K562 (cell line): ENCODE results near the gene LRP2BP. TPM values are rescaled to one million over a fixed set of nuclear protein-coding genes. Genes with fewer than 3 reads are reported as not detected.

ENCODE experiments used
- ATAC-seq: fragments of 200-7000 bp; cut with Tn5 transposase; 3 replicates; pipeline ENCODE4 v1.9.1; 2020; ENCODE audit warnings: moderate library complexity
- BruUV-seq: library from RNA; stranded (reverse); fragments of 400-500 nt; replicated peaks from 2 replicates; lab custom pipeline; 2021; lab: Mats Ljungman, UMichigan
- CTCF ChIA-PET: fragments of 300-600 bp; formaldehyde crosslinking; extraction: SDS; loops from one replicate; lab custom pipeline; 2021; ENCODE audit warnings: low intra/inter-chr PET ratio; lab: Yijun Ruan, JAX
- POLR2A ChIA-PET: fragments of 300-600, 350-650 bp; sonication (Branson Sonifier 250); formaldehyde crosslinking; extraction: SDS; loops from one replicate; lab custom pipeline; 2021; ENCODE audit warnings: antibody characterized with exemption, inconsistent platforms; lab: Yijun Ruan, JAX
- DNase-seq, 4 experiments: peaks; one replicate each; pipeline versions ENCODE4 v3.0.0 to v3.0.0-alpha.2; 2011 to 2018; ENCODE audit warnings: low spot score in 3 of 4, mixed read lengths in 3 of 4; ENCODE audit errors: extremely low read depth in 1 of 4
- FAIRE-seq: peaks from 2 replicates; lab custom pipeline; 2011; peaks lifted over from hg19 to GRCh38; lab: Jason Lieb, UNC
- H2AFZ ChIP-seq: 2 replicates; pipeline ENCODE4 v1.6.0; 2011; ENCODE audit warnings: low read depth, low read length, control low read depth, inconsistent platforms
- H3K27ac ChIP-seq: fragments of 200-600 bp; 3 replicates; pipeline ENCODE4 v1.8.0; 2011; ENCODE audit warnings: low read depth, mild to moderate bottlenecking, control low read depth, inconsistent platforms, low read length, moderate library complexity, mixed read lengths; ENCODE audit errors: extremely low read depth
- H3K27me3 ChIP-seq, 2 experiments: fragments of 300-600 bp in 1 of 2; 2 replicates in 1 of 2; 3 replicates in 1 of 2; pipeline versions ENCODE4 v1.6.0 to v1.8.0; 2011; ENCODE audit warnings: inconsistent platforms in 2 of 2, low read length in 2 of 2, mild to moderate bottlenecking in 1 of 2, mixed read lengths in 1 of 2, moderate library complexity in 1 of 2; ENCODE audit not compliant: control insufficient read depth in 2 of 2, insufficient read depth in 2 of 2
- H3K36me3 ChIP-seq: fragments of 300-600 bp; 3 replicates; pipeline ENCODE4 v1.8.0; 2011; ENCODE audit warnings: mild to moderate bottlenecking, low read length, inconsistent platforms; ENCODE audit not compliant: control insufficient read depth, insufficient read depth
- H3K4me1 ChIP-seq, 2 experiments: fragments of 200-600 bp in 1 of 2; replicated peaks in 1 of 2; 2 replicates in 1 of 2; 3 replicates in 1 of 2; pipeline versions ENCODE4 v1.5.1 to v1.8.0; 2011; ENCODE audit warnings: inconsistent platforms in 2 of 2, low read length in 2 of 2, mild to moderate bottlenecking in 1 of 2, mixed read lengths in 1 of 2, moderate library complexity in 1 of 2; ENCODE audit not compliant: control insufficient read depth in 2 of 2, insufficient read depth in 2 of 2
- H3K4me2 ChIP-seq: 2 replicates; pipeline ENCODE4 v1.6.1; 2011; ENCODE audit warnings: low read length, control low read depth, inconsistent platforms, mixed read lengths; ENCODE audit not compliant: insufficient read depth
- H3K4me3 ChIP-seq: fragments of 200-600 bp; sonication (generic), shearing (Covaris generic); 2 replicates; pipeline ENCODE4 v1.5.1; 2016; ENCODE audit warnings: control low read depth, inconsistent platforms
- H3K79me2 ChIP-seq: fragments of 200-600 bp; 3 replicates; pipeline ENCODE4 v1.8.0; 2011; ENCODE audit warnings: low read length, inconsistent platforms; ENCODE audit not compliant: control insufficient read depth, insufficient read depth
- H3K9ac ChIP-seq, 2 experiments: 2 replicates each; pipeline versions ENCODE4 v1.6.0 to v1.6.1; 2011; ENCODE audit warnings: low read depth in 2 of 2, low read length in 2 of 2, control low read depth in 1 of 2, inconsistent platforms in 1 of 2, mild to moderate bottlenecking in 1 of 2, mixed read lengths in 1 of 2; ENCODE audit not compliant: insufficient read depth in 1 of 2
- H3K9me1 ChIP-seq: one replicate; pipeline ENCODE4 v1.6.0; 2011; ENCODE audit warnings: inconsistent platforms, mild to moderate bottlenecking, low read length, moderate library complexity; ENCODE audit not compliant: control insufficient read depth, insufficient read depth
- H3K9me3 ChIP-seq: replicated peaks from 2 replicates; pipeline ENCODE4 v1.5.1; 2011; ENCODE audit warnings: low read depth, low read length, inconsistent platforms; ENCODE audit not compliant: control insufficient read depth, insufficient read depth
- H4K20me1 ChIP-seq: replicated peaks from 2 replicates; pipeline ENCODE4 v1.6.1; 2011; ENCODE audit warnings: low read length, inconsistent platforms, mixed read lengths; ENCODE audit not compliant: control insufficient read depth, insufficient read depth
- BRF2 ChIP-seq: IDR thresholded peaks from 3 replicates; pipeline ENCODE4 v1.6.1; 2011; ENCODE audit warnings: borderline replicate concordance, mild to moderate bottlenecking; ENCODE audit not compliant: insufficient read length, insufficient read depth
- CSDE1 ChIP-seq, 2 experiments: fragments of 450-650 bp; IDR thresholded peaks; 2 replicates each; pipeline ENCODE4 v1.6.1; 2016; ENCODE audit warnings: mild to moderate bottlenecking in 1 of 2
- CTCFL ChIP-seq: IDR thresholded peaks from 2 replicates; pipeline ENCODE4 v1.6.1; 2011; ENCODE audit warnings: borderline replicate concordance, low read depth, mild to moderate bottlenecking, moderate library complexity, low read length; ENCODE audit not compliant: insufficient read depth, poor library complexity, severe bottlenecking
- FOXM1 ChIP-seq, 2 experiments: fragments of 450-650 bp in 1 of 2; sonication (generic) in 1 of 2; formaldehyde crosslinking in 1 of 2; IDR thresholded peaks; 2 replicates each; pipeline versions ENCODE4 v1.6.1 to v1.9.0; 2017 to 2022; ENCODE audit warnings: low read depth in 2 of 2, mild to moderate bottlenecking in 2 of 2, missing genetic modification reagents in 1 of 2, moderate library complexity in 1 of 2
- NFIX ChIP-seq: fragments of 250-450 bp; sonication (Bioruptor Pico); IDR thresholded peaks from 2 replicates; pipeline ENCODE4 v1.4.0; 2020; ENCODE audit warnings: low read depth, mild to moderate bottlenecking, moderate library complexity
- SLC30A9 ChIP-seq: fragments of 250-450 bp; sonication (Bioruptor Pico); IDR thresholded peaks from 2 replicates; pipeline ENCODE4 v1.8.0; 2022; ENCODE audit warnings: mild to moderate bottlenecking, moderate library complexity
- SMC3 ChIP-seq: conservative IDR thresholded peaks from 2 replicates; pipeline ENCODE4 v1.6.1; 2011; ENCODE audit warnings: low read depth, low read length, improper control_type of control experiment; ENCODE audit not compliant: insufficient read depth
- ZNF197 ChIP-seq: fragments of 200-800 bp; sonication (Bioruptor generic); IDR thresholded peaks from 2 replicates; pipeline ENCODE4 v1.6.1; 2016; ENCODE audit warnings: low read depth, missing genetic modification characterization, missing compliant biosample characterization
- ZNF232 ChIP-seq: sonication (generic); formaldehyde crosslinking; IDR thresholded peaks from 2 replicates; pipeline ENCODE4 v1.8.0; 2022; ENCODE audit warnings: mild to moderate bottlenecking, missing genetic modification reagents
- ZNF431 ChIP-seq: sonication (generic); formaldehyde crosslinking; IDR thresholded peaks from 2 replicates; pipeline ENCODE4 v1.8.0; 2022; ENCODE audit warnings: mild to moderate bottlenecking, missing genetic modification reagents
- ZNF561 ChIP-seq: fragments of 450-650 bp; formaldehyde crosslinking; conservative IDR thresholded peaks from 2 replicates; pipeline ENCODE4 v1.4.0; 2020; ENCODE audit warnings: mild to moderate bottlenecking, moderate library complexity
- ZNF589 ChIP-seq: fragments of 200-800 bp; sonication (Bioruptor generic); IDR thresholded peaks from 2 replicates; pipeline ENCODE4 v1.6.1; 2016; ENCODE audit warnings: low read depth, missing genetic modification characterization, missing compliant biosample characterization
- ZNF778 ChIP-seq: fragments of 450-650 bp; formaldehyde crosslinking; IDR thresholded peaks from 2 replicates; pipeline ENCODE4 v1.4.0; 2020; ENCODE audit warnings: mild to moderate bottlenecking, moderate library complexity
- WGBS: fragments of 100-300 bp; shearing (Covaris generic); methylation state at CpG from one replicate; pipeline ENCODE4 v1.1.6; 2016; ENCODE audit warnings: low coverage, mixed read lengths; ENCODE audit not compliant: insufficient coverage; ENCODE audit errors: missing lambda C conversion rate; 5-methylcytosine and 5-hydroxymethylcytosine counted together
- in situ Hi-C: fragments of 300-500 bp; cut with MboI; formaldehyde crosslinking; loops from 4 replicates; pipeline ENCODE4 v1.15.0; 2018; ENCODE audit warnings: inconsistent platforms, mixed read lengths
- intact Hi-C: fragments of 100-400 bp; cut with micrococcal nuclease; formaldehyde crosslinking; loops from 2 replicates; pipeline ENCODE4 v1.14.2; 2022
- polyA plus RNA-seq, 8 experiments: library from polyadenylated mRNA; depleted of rRNA in 4 of 8; stranded (reverse) in 5 of 8; unstranded in 3 of 8; fragments of >200 nt; fragmentation: Nextera tagmentation in 2 of 8; fragmentation: Illumina TruSeq in 1 of 8; extraction: Ambion mirVana in 2 of 8; extraction: Trizol in 1 of 8; gene quantifications; 2 replicates each; pipeline versions ENCODE4 v1.2.1 to v1.2.3, GENCODE V29; 2011 to 2014; ENCODE audit warnings: inconsistent platforms in 1 of 8, missing spikeins in 1 of 8
- total RNA-seq, 7 experiments: library from RNA; depleted of rRNA in 6 of 7; stranded (reverse); fragments of >200 nt in 6 of 7; fragmentation: Illumina TruSeq in 2 of 7; extraction: Trizol in 2 of 7; gene quantifications; 2 replicates each; pipeline versions ENCODE4 v1.2.1 to v1.2.3, GENCODE V29; 2011 to 2021; ENCODE audit warnings: low replicate concordance in 1 of 7

Gene LRP2BP
- total and polyA plus RNA-seq, 9 of the 15 experiments (the other 6 are each of a cell fraction or from before 2014, with no cell fraction given), result 0.42 to 2.1 (median 0.62) TPM

GRCh38 chr4:185404031-185404430 is 8.3 kb upstream of the LRP2BP start (continued):
- TF ChIP-seq SLC30A9 (no peak), CSDE1 (IDR thresholded peaks at IDR 0.05) (no peak), CTCFL (no peak), ZNF197 (CRISPR knock-in tag) (no peak), ZNF232 (no peak)

- Histone ChIP-seq H3K9me3 (no peaks in the 10 kb centered on the region), H3K4me2 (peak overlapping the region; percentile 39), H4K20me1 (no peaks in the 10 kb centered on the region), H3K27ac (no peak overlapping the region), H3K9ac (peak overlapping the region in 1 of 2 experiments; percentile 28; a peak in 1 of 4 replicates), H3K4me1 (peaks cover 2 to 20% of the 10 kb centered on the region in 2 experiments; a peak in 4 of 5 replicates), H3K4me3 (no peak overlapping the region), H3K36me3 (peaks cover 53% of the 10 kb centered on the region), H3K79me2 (peaks cover 26% of the 10 kb centered on the region), H2AFZ (no peak overlapping the region), H3K9me1 (no peaks in the 10 kb centered on the region), H3K27me3 (no peaks in the 10 kb centered on the region)
- BruUV-seq, result no TSS peak
- ATAC-seq (no peak), FAIRE-seq (no peak), DNase-seq (no peak)
- intact Hi-C loops (loop anchor here (5.0 kb wide), 1 partner anchor 82 kb away; no protein-coding TSS in a partner anchor), in situ Hi-C loops (loop anchor here (10.0 kb wide), 1 partner anchor 195 kb away; the partner anchor contains the start of genes CFAP97 and SNX25)
- POLR2A ChIA-PET, result no interaction called here
- WGBS, result 78% methylated on average over 8 of the region's 8 CpGs
- CTCF ChIA-PET, result no interaction called here
- TF ChIP-seq ZNF561, result no peak
- TF ChIP-seq BRF2, result no peak
- TF ChIP-seq ZNF778, result no peak
- no peak for TF ChIP-seq SMC3
- TF ChIP-seq FOXM1 (IDR thresholded peaks at IDR 0.05; ENCODE audit: low read depth), result no peak
- no peak for TF ChIP-seq FOXM1 (CRISPR knock-in tag; IDR thresholded peaks at IDR 0.05; ENCODE audit: low read depth)
- no peak for TF ChIP-seq ZNF431 (CRISPR knock-in tag)
- no peak for TF ChIP-seq ZNF589
- no peak for TF ChIP-seq NFIX (CRISPR knock-in tag)
These were observed 3.7 kb upstream of the LRP2BP start for GRCh38 chr4:185399466-185399865.
